Esophagus squamous epithelium (tissue), 4 donors: ENCODE measurements around the gene POMC.

Experiments used
- POLR2A ChIP-seq, 4 donors: fragments of 450-650 bp; IDR thresholded peaks; one replicate each; pipeline ENCODE4 v1.6.1; 2017; ENCODE audit warnings: antibody characterized with exemption in 4 of 4, mild to moderate bottlenecking in 4 of 4, moderate library complexity in 3 of 4
- TF ChIP-seq, protein P1 (sequence below), 6 experiments: fragments of 450-650 bp in 4 of 6; fragments of 200-600 bp in 2 of 6; sonication (generic) in 2 of 6; IDR thresholded peaks; one replicate each; pipeline ENCODE4 v1.5.1; 2016 to 2019; ENCODE audit warnings: antibody characterized with exemption in 6 of 6, mild to moderate bottlenecking in 4 of 6, moderate library complexity in 4 of 6

DNA sequence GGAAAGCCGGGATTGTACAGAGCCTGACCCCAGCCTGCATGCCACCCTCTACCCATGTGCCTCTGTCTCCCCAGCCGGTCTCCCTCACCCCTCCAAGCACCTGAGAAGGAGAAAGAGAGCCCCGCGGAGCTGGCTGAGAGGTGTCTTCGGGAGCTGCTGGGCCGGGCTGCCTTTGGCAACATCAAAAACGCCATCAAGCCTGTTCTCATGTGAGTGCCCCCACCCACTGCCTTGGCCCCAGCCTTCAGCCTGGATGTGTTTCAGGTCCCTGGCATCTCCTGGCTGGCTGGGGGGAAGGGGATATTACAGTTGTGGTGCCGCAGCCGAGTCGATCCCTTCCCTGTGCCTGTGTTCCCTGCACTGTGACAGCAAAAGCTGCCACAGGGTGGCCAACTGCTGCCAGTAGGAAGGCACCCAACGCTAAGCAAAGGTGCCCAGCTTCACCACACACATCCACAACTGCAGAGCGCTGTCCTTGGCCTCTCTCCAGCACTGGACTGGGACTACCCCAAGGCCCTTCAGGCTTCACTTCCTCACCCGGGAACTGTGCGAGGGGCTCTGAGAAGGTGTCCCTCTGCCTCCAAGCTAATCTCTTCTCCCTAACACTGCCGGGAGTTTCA lies 38.4 kb downstream of the POMC start:
- TF ChIP-seq POLR2A (IDR thresholded peaks at IDR 0.05): no peak
- TF ChIP-seq, protein P1, sequence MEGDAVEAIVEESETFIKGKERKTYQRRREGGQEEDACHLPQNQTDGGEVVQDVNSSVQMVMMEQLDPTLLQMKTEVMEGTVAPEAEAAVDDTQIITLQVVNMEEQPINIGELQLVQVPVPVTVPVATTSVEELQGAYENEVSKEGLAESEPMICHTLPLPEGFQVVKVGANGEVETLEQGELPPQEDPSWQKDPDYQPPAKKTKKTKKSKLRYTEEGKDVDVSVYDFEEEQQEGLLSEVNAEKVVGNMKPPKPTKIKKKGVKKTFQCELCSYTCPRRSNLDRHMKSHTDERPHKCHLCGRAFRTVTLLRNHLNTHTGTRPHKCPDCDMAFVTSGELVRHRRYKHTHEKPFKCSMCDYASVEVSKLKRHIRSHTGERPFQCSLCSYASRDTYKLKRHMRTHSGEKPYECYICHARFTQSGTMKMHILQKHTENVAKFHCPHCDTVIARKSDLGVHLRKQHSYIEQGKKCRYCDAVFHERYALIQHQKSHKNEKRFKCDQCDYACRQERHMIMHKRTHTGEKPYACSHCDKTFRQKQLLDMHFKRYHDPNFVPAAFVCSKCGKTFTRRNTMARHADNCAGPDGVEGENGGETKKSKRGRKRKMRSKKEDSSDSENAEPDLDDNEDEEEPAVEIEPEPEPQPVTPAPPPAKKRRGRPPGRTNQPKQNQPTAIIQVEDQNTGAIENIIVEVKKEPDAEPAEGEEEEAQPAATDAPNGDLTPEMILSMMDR (IDR thresholded peaks at IDR 0.05): no peak
